AG04450 (cell line): ENCODE results near the gene TSPAN15. TPM values are rescaled to one million over a fixed set of nuclear protein-coding genes. Genes with fewer than 3 reads are reported as not detected.

Experiments
- CTCF ChIA-PET: fragments of 300-600, 350-600 bp; formaldehyde crosslinking; extraction: SDS; loops from one replicate; lab custom pipeline; 2022; ENCODE audit warnings: antibody characterized with exemption, inconsistent platforms; lab: Charles Lee
- POLR2A ChIA-PET: fragments of 350-600 bp; formaldehyde crosslinking; extraction: SDS; loops from one replicate; lab custom pipeline; 2021; ENCODE audit warnings: antibody characterized with exemption, inconsistent platforms; lab: Yijun Ruan, JAX
- DNase-seq: peaks from one replicate; pipeline ENCODE4 v3.0.0-alpha.2; 2011; ENCODE audit warnings: low read depth, low spot score
- H3K27ac ChIP-seq: one replicate; pipeline ENCODE4 v1.5.1; 2012; ENCODE audit warnings: low read depth, low read length, control low read depth
- H3K27me3 ChIP-seq: one replicate; pipeline ENCODE4 v1.6.0; 2012; ENCODE audit warnings: low read length; ENCODE audit not compliant: control insufficient read depth, insufficient read depth
- H3K4me3 ChIP-seq: 2 replicates; pipeline ENCODE4 v1.5.1; 2011; ENCODE audit warnings: mild to moderate bottlenecking, low read depth, low read length, control low read depth
- H3K9me3 ChIP-seq: 2 replicates; pipeline ENCODE4 v1.5.1; 2012; ENCODE audit warnings: low read length; ENCODE audit not compliant: control insufficient read depth, insufficient read depth
- polyA plus RNA-seq: library from polyadenylated mRNA; depleted of rRNA; stranded (reverse); fragments of >200 nt; gene quantifications from 2 replicates; pipeline ENCODE4 v1.2.3, GENCODE V29; 2011
- TF ChIP-seq, protein P1 (sequence below): IDR thresholded peaks from 2 replicates; pipeline ENCODE4 v1.5.1; 2011; ENCODE audit warnings: low read depth, low read length, control low read depth, inconsistent platforms

TSPAN15 gene
- polyA plus RNA-seq, 1 experiment: 0.38 TPM

DNA sequence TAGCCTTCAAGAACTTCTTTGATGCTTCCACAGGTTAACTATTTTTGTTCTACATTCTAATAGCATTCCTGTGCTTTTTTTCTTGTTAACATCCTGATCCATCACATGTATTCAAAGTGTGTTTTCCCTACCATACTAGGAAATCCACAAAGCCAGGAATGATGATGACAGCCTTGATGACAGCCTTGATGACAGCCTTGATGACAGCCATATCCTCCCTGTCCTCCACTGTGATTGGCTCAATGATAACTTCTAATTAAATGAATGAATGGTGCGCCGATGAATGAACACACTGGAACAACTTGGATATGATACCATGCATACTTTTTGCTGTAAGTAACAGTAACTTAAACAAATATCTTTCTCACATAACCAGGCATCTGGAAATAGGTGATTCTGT lies 26.2 kb upstream of the TSPAN15 start:
- Histone ChIP-seq H3K27me3 (peaks cover 38% of the 10 kb centered on the region), H3K4me3 (no peak overlapping the region), H3K9me3 (no peaks in the 10 kb centered on the region), H3K27ac (no peak overlapping the region)
- DNase-seq: no peak
- TF ChIP-seq, protein P1, sequence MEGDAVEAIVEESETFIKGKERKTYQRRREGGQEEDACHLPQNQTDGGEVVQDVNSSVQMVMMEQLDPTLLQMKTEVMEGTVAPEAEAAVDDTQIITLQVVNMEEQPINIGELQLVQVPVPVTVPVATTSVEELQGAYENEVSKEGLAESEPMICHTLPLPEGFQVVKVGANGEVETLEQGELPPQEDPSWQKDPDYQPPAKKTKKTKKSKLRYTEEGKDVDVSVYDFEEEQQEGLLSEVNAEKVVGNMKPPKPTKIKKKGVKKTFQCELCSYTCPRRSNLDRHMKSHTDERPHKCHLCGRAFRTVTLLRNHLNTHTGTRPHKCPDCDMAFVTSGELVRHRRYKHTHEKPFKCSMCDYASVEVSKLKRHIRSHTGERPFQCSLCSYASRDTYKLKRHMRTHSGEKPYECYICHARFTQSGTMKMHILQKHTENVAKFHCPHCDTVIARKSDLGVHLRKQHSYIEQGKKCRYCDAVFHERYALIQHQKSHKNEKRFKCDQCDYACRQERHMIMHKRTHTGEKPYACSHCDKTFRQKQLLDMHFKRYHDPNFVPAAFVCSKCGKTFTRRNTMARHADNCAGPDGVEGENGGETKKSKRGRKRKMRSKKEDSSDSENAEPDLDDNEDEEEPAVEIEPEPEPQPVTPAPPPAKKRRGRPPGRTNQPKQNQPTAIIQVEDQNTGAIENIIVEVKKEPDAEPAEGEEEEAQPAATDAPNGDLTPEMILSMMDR: no peak
- CTCF ChIA-PET: interaction anchor here (1.0 to 3.2 kb wide), 3 partner anchors 9 to 82 kb away, joined by 3 to 15 read pairs (median 4); no protein-coding TSS in a partner anchor
- POLR2A ChIA-PET: no interaction called here

GRCh38 chr10:69425511-69426298 lies 25.6 kb upstream of the TSPAN15 start:
- Histone ChIP-seq H3K27me3 (peaks cover 37% of the 10 kb centered on the region), H3K4me3 (no peak overlapping the region), H3K27ac (no peak overlapping the region), H3K9me3 (no peaks in the 10 kb centered on the region)
- ChIA-PET CTCF (interaction anchor here (1.0 to 3.2 kb wide), 6 partner anchors 8 to 291 kb away, joined by 3 to 15 read pairs (median 4); no protein-coding TSS in a partner anchor), POLR2A (no interaction called here)
- DNase-seq: no peak
- TF ChIP-seq, protein P1: no peak

- Histone ChIP-seq H3K4me3 (no peak overlapping the region), H3K27ac (no peak overlapping the region), H3K27me3 (peaks cover 37% of the 10 kb centered on the region), H3K9me3 (no peaks in the 10 kb centered on the region)
- TF ChIP-seq, protein P1: no peak
- POLR2A ChIA-PET: no interaction called here
- CTCF ChIA-PET: interaction anchor here (1.2 to 3.2 kb wide), 5 partner anchors 8 to 290 kb away, joined by 3 to 15 read pairs (median 4); no protein-coding TSS in a partner anchor
- no peak for DNase-seq
Observed at GRCh38 chr10:69426376-69426727, 24.9 kb upstream of the TSPAN15 start.

DNA sequence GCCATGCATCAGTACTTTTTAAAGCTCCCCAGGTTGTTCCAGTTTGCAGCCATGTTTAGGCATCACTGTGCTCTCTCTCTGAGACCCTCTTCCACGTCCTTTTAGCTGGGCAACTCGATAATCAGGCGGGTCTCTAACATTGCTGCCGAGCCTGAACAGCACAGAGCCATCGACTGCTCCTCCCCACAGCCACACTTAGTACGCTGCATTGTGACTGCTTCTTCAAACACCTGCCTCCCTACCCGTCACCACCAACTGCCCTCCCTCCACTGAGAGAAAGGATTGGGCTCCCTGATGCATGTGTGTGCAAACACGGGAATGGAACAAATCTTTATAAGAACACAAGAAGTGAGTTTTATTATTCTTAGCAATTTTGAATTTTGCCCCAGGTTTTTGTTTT lies 23.1 kb upstream of the TSPAN15 start:
- no peaks in the 10 kb centered on the region for H3K9me3 ChIP-seq
- no peak overlapping the region for H3K4me3 ChIP-seq
- no peak for DNase-seq
- H3K27me3 ChIP-seq: peaks cover 30% of the 10 kb centered on the region
- CTCF ChIA-PET: interaction anchor here (1.1 to 2.3 kb wide), 3 partner anchors 10 to 79 kb away, joined by 4 to 10 read pairs (median 9); no protein-coding TSS in a partner anchor
- POLR2A ChIA-PET: no interaction called here
- TF ChIP-seq, protein P1: no peak
- no peak overlapping the region for H3K27ac ChIP-seq

- CTCF ChIA-PET: interaction anchor here (1.0 kb wide), 1 partner anchor 9 kb away, joined by 3 read pairs; no protein-coding TSS in a partner anchor
- H3K9me3 ChIP-seq: peaks cover 5% of the 10 kb centered on the region; the same call in 1 of the 2 replicates
- no peak for DNase-seq
- POLR2A ChIA-PET: no interaction called here
- H3K27me3 ChIP-seq: peaks cover 29% of the 10 kb centered on the region
- no peak overlapping the region for H3K27ac ChIP-seq
- TF ChIP-seq, protein P1: no peak
- H3K4me3 ChIP-seq: no peak overlapping the region
Observed at GRCh38 chr10:69434169-69434568, 17.1 kb upstream of the TSPAN15 start.
